Fibroblast of skin of left biceps (primary cell): ENCODE measurements around the gene MAN2A1.

ENCODE experiments used
- DNase-seq, 2 experiments: peaks; one replicate each; pipeline ENCODE4 v3.0.0-alpha.2; 2013; ENCODE audit warnings: low read depth in 2 of 2

MAN2A1 gene

GRCh38 chr5:109706095-109706494 is 16.4 kb downstream of the MAN2A1 start:
- DNase-seq, result no peak

- no peak for DNase-seq
Observed at GRCh38 chr5:109707531-109707930, 17.8 kb downstream of the MAN2A1 start.

GRCh38 chr5:109708813-109709212 is 19.1 kb downstream of the MAN2A1 start:
- DNase-seq, result no peak

DNA sequence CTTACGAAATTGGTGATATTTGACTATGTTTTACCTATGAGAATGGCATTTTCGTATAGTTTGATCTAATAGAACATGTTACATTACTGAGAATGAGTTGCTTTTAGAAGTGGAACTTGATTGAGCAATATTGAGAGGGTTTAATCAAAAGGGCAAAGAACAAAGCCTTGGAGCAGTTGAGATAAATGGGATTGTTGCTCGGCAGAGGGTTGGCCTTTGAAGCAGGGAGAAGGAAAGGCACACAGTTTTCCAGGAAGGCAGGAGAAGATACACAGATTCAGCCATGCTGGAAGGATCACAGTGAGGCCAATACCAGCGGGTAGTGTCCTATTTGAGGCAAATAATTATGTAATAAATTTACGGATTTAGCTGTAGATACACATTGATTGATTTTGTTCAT is 19.5 kb downstream of the MAN2A1 start:
- no peak for DNase-seq

DNA sequence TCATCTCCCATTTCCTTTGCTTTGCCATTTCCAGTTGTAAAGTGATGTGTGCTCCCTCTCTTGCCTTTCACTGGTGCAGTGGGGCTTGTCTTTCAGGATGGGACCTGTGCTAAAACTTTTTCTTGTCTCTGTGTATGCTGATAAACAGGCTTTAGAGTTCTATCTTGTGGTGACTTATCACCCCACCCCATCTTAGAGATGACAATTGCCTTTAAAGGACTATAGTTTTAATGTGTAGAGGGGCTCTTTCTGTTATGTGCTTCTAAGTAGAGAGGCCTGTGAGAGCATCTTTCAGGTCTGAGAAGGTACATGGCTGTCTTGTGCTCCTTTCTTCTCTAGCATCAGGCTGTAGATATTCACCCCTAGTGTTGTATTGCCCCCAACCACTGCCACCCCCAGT is 21.9 kb downstream of the MAN2A1 start:
- DNase-seq, result no peak

- DNase-seq, result no peak
Observed at GRCh38 chr5:109713453-109713852, 23.7 kb downstream of the MAN2A1 start.

GRCh38 chr5:109714592-109714991 is 24.9 kb downstream of the MAN2A1 start:
- DNase-seq, result no peak

DNA sequence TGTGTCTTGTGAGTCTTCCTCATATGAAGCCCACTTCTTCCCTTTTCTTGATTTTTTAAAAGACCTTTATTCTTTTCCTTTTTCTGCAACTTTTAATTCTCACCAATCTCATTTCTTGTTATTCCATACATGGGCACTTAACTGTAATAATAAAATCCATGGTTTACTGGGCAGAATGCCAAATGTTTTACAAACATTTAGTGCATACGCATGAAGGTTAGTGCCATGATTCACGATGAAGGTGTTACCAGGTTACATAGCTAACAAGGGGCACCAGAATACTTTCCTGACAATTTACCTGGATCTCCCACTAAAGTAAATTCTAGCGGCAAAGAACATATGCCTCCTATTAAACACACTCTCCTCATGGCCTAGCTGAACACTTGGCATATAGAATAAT is 28.5 kb downstream of the MAN2A1 start:
- no peak for DNase-seq

- DNase-seq, result no peak
Observed at GRCh38 chr5:109718632-109719031, 28.9 kb downstream of the MAN2A1 start.

GRCh38 chr5:109719978-109720377 is 30.3 kb downstream of the MAN2A1 start:
- DNase-seq, result no peak

DNA sequence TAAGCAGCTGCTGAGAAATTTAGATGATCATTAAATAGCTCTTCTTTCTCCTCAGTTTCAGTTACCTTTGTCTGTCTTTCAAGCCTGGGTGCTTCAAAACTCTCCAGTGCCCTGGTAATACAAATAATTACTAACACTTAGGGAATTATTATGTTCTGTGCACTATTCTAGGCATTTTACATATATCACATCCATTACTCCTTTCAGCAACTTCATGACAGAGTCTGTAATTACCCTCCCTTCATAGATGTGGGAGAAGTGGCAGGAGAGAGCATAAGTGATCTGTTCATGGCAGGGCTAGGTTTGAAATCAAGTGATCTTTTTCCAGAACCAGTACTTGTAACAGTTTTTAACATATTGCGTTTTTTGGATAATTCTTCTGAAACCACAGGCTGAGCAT is 32.0 kb downstream of the MAN2A1 start:
- DNase-seq, result no peak

- DNase-seq, result no peak
Observed at GRCh38 chr5:109723606-109724005, 33.9 kb downstream of the MAN2A1 start.

- no peak for DNase-seq
Observed at GRCh38 chr5:109725135-109725534, 35.4 kb downstream of the MAN2A1 start.

GRCh38 chr5:109739741-109740728 is 50.3 kb downstream of the MAN2A1 start:
- no peak for DNase-seq

DNA sequence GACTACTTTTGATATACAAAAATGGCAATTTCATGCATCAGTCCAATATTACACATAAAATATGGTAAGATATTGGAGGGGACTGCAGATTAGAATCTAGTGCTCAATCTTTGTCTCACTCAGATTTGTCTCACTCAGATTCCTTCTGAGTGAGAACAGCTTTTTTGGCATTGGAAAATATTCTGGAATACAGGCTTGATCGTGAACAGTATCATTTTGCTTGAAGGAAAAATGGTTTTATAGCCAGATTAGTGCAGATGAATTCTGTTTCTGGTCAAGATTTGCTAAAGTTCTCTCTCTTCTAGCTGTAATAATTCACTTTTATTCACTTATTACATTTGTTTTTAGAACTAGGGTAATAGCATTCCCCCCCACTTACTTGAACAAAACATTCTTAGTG is 51.2 kb downstream of the MAN2A1 start:
- DNase-seq, result no peak

DNA sequence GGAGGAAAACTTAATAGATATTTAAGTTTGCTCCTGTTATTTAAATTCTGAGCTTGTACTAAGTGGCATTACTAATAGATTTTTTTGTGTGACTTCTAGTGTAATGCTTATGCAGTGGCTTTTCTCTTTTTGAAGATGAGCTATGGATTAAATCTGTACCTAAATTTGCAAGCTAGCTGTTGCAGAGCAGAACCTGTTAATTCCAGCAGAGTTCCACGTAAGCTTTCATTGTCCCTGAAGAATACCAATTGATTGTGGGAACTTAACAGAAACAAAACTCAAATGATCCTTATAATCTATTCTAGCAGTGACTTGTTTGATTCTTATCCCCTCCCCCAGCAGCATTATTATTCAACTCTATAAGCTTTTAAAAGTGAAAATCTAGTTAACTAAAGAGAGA is 51.7 kb downstream of the MAN2A1 start:
- DNase-seq, result no peak

DNA sequence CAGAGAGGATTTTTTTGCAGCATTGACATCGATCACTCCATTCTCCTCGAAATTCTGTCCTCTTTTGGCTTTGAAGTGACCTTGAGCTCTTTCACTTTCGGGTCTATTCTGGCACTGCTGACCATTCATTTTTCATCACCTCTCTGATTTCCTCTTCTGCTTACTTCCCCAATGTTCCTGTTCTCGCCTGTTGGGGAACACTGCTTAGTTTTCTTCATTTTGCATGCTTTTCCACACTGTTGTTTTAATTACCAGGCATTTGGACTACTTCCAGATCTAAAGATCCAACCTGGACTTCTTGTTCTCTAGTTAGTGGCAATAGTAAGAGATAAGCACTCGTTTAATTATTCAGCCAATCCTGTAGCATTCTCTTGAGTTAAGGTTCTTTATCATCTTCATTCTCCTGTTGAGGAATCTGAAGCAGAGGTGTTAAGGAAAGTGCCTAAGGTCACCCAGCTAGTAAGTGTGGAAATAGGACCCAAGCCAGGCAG is 53.4 kb downstream of the MAN2A1 start:
- DNase-seq, result no peak

DNA sequence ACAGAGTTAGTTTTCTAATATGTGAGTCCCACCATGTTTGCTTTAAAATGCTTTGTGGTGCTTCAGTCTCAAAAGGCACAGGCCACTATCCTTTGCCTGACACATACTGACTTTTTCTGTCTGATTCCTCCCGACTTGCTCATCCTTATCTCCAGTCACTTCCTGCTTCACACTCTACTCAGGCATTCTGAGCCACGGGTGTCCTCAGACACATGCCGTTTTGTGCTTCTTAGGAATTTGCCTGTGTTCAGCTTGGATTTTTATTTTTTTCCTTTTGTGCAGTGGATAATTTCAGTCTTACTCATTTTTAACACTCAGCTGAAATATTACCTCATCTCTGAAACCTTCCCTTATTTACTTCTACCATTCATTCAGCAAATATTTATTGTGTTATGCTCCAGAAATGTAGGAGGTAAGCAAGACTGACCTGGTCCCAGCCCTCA is 54.1 kb downstream of the MAN2A1 start:
- DNase-seq, result peak; percentile 86 to 90

DNA sequence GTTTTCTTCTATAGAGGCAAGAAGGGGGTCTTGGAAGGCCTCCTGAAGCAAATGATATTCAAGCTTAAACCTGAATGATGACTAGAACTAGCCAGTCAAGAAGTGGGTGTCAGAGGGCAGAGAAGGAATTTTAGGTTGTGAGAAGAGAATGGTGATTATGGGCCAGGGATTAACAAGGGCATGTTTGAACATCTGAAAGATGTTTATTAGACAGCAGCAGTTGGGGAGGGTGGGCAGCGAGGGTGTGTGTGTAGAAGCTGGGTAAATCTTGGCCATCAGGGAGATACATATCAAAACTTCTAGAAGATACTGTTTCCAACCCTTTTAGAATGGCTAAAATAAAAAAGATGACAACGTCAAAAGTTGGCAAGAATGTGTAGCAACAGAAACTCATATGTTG is 54.5 kb downstream of the MAN2A1 start:
- no peak for DNase-seq

GRCh38 chr5:109748546-109748945 is 58.8 kb downstream of the MAN2A1 start:
- no peak for DNase-seq

DNA sequence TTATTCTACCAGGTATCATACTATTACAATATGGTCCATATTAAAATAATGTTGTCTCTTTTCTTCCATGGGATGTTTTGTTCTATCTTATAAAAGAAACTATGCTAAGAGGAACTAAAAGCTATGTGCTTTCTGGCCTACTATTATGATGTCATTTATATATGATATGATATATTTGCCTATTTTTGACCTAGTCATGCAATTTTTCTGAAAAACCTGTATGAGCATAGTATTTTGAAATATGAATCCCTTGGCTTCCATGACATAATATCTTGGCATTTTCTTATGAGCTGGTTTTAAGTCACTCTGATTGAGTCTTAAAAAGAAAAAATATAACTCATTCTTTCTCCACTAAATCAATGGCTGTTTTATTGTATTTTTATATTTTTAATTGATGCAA is 60.7 kb downstream of the MAN2A1 start:
- no peak for DNase-seq

DNA sequence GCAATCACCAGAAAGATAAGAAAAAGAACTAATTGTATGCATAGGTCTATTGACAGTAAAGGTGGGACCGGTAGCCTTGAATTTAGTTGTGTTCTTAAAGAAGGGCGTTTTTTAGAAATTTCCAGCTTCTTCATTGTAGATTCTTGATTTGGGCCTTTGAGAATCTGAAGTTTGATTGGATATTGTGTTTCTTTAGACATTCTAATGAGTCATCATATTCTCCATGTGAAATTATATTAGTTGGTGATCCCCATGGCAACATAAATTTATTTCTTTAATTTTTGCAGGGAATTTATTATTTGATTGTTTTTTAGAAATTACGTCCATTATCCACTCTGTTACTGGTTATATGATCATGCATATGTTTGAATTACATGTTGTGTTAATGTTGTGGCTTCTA is 63.6 kb downstream of the MAN2A1 start:
- no peak for DNase-seq

DNA sequence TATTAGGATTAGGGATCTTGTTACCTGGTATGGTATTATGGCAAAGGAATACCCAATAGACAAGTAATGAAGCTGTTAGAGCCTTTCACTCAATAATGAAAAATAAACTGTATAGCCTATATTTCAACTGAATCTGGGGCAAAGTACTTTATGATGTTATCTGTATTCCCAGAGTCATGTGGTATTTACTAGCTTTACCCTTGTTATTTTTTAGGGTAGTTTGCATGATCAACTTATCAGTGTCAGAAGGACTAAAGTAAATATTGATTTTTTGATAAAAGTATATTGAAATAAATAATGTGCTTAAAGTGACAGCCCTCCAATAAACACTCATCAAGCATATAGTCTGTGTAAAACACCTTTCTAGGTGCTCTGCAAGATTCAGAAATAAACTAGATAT is 64.6 kb downstream of the MAN2A1 start:
- no peak for DNase-seq
